ENCODE measurements around the gene NR2F6.

Gene NR2F6

GRCh38 chr19:17286263-17286662 lies 40.5 kb upstream of the NR2F6 start:
- TF ChIP-seq CTCF (IDR thresholded peaks at IDR 0.05; ENCODE audit: low read depth, low read length): no peak
- no peak overlapping the region for H3K4me3 ChIP-seq (ENCODE audit: low read depth, low read length)
- in situ Hi-C loops (cut with HindIII; ENCODE audit: low sequenced_read_pairs): no loop called here
- no peak for DNase-seq (ENCODE audit: low read depth, low spot score)

- no peak overlapping the region for H3K4me3 ChIP-seq (ENCODE audit: low read depth, low read length)
- TF ChIP-seq CTCF (IDR thresholded peaks at IDR 0.05; ENCODE audit: low read depth, low read length): no peak
- no peak for DNase-seq (ENCODE audit: low read depth, low spot score)
- in situ Hi-C loops (cut with HindIII; ENCODE audit: low sequenced_read_pairs): no loop called here
These were observed 39.9 kb upstream of the NR2F6 start for GRCh38 chr19:17285415-17286135.

DNA sequence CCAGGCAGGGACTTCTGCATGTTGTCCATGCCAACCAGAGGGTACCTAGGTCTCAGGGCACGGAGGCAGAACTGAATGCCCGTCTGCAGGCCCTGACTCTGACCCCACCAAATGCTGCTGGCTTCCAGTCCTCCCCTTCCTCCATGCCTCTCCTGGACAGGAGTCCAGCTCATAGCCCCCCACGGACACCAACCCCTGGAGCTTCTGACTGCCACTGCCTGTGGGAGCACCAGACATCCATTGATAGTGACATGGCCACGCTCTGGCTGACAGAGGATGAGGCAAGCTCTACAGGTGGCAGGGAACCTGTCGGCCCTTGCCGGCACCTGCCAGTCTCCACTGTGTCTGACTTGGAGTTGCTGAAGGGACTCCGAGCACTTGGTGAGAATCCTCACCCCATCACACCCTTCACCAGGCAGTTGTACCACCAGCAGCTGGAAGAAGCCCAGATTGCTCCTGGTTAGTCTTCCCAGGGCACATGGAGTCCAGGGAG lies 37.8 kb upstream of the NR2F6 start:
- no peak overlapping the region for H3K4me3 ChIP-seq (ENCODE audit: low read depth, low read length)
- in situ Hi-C loops (cut with HindIII; ENCODE audit: low sequenced_read_pairs): no loop called here
- TF ChIP-seq CTCF (IDR thresholded peaks at IDR 0.05; ENCODE audit: low read depth, low read length): no peak
- no peak for DNase-seq (ENCODE audit: low read depth, low spot score)

DNA sequence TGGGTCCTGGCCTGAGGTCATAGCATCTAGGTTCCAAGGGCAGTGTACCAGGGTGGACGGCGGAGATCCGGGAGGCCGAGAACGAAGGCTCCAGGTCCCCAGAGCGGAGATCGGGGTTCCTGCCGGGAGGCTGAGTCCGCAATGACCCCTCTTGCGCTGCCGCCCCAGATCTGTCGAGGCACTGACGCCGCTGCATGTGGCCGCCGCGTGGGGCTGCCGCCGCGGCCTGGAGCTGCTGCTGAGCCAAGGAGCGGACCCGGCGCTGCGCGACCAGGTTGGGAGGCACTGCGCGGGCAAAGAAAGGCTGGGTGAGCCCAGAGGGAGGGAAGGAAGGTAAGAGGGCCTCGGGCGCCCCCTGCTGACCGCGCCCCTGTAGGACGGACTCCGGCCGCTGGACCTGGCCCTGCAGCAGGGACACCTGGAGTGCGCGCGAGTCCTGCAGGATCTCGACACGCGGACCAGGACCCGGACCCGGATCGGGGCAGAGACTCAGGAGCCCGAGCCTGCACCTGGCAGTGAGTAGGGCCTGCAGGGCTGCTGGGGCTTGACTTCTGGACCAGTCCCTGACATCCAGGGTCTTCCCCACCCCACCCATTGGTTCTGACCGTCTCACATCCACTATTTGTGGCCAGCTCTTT lies 36.9 kb upstream of the NR2F6 start:
- peak; percentile 92 for TF ChIP-seq CTCF (IDR thresholded peaks at IDR 0.05; ENCODE audit: low read depth, low read length)
- in situ Hi-C loops (cut with HindIII; ENCODE audit: low sequenced_read_pairs): no loop called here
- H3K4me3 ChIP-seq (ENCODE audit: low read depth, low read length): peak overlapping the region; percentile 25
- peak; percentile 65 for DNase-seq (ENCODE audit: low read depth, low spot score)

DNA sequence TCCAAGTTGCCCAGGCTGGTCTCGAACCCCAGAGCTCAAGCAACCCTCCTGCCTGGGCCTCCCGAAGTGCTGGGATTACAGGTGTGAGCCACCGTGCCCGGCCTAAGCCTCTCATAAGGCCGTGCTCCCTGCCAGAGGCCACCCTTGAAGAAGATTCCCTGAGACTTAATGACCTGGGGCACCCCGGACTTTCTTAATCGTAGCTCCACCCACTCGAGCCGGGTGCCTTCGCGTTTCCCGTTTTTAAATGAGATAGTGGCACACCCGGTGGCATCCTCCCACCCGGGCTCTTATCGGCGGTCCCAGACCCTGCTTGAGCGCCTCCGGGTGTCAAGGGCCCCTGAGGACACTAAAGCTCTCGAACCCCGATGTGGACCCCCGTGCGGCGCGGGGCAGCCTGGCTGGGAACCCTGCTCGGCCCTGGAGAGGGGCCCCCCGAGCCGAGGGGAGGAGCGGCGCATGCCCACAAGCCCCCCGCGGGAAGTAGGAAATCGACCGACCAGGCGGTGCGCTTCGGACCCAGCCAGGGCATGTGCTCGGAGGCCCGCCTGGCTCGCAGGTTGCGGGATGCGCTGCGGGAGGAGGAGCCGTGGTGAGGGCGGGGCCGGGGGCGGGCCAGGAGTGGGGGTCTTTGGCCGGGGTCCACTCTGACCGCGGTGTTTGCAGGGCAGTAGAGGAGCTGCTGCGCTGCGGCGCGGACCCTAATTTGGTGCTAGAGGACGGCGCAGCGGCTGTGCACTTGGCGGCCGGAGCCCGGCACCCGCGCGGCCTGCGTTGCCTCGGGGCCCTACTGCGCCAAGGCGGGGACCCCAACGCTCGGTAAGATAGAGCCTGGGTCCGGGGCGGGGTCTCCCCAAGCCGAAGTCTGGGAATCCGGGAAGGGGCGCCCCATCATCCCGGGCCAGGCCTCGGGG lies 35.9 kb upstream of the NR2F6 start, which contains the start of gene ANKLE1:
Gene ANKLE1, plus strand, starts transcription at position 511 of the 914 bp plus-strand sequence. Its CDS starts 20 bp downstream, at position 531.
- TF ChIP-seq CTCF (IDR thresholded peaks at IDR 0.05; ENCODE audit: low read depth, low read length): no peak
- peak within 1 kb of the TSS; percentile 25 for H3K4me3 ChIP-seq (ENCODE audit: low read depth, low read length)
- DNase-seq (ENCODE audit: low read depth, low spot score): no peak
- in situ Hi-C loops (cut with HindIII; ENCODE audit: low sequenced_read_pairs): no loop called here

GRCh38 chr19:17279436-17279835 lies 33.7 kb upstream of the NR2F6 start:
- no peak for TF ChIP-seq CTCF (IDR thresholded peaks at IDR 0.05; ENCODE audit: low read depth, low read length)
- in situ Hi-C loops (cut with HindIII; ENCODE audit: low sequenced_read_pairs): no loop called here
- no peak for DNase-seq (ENCODE audit: low read depth, low spot score)
- no peak overlapping the region for H3K4me3 ChIP-seq (ENCODE audit: low read depth, low read length)
